ENCODE measurements around the gene MAST1.
A peak's percentile ranks its signal among the peaks of the same experiment; 100 is the strongest.
"Not testable (repeated sequence)": the region's sequence is repeated elsewhere in the genome, so short reads cannot be mapped to it uniquely, and the experiment has no call there.

MAST1 gene

DNA sequence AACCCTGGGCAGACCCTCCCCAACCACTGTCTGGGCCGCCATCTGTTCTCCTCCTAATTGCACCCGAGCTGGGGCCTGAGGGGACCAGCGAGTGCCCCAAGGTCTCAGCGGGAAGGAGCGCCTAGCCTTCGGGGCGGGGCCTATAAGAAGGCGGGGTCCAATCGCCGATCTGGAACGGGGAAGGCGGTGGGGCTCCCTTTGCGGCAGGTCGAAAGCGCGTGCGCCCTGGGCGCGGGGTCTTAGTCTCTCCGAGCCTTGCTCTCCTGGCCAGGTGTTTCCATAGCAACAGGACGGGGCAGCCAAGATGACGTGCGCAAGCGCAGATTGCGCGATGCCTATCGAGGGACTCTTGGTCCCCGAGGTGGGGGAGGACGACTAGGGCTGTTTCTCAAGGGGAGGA is 2.8 kb downstream of the MAST1 start:
- no peak for DNase-seq

DNA sequence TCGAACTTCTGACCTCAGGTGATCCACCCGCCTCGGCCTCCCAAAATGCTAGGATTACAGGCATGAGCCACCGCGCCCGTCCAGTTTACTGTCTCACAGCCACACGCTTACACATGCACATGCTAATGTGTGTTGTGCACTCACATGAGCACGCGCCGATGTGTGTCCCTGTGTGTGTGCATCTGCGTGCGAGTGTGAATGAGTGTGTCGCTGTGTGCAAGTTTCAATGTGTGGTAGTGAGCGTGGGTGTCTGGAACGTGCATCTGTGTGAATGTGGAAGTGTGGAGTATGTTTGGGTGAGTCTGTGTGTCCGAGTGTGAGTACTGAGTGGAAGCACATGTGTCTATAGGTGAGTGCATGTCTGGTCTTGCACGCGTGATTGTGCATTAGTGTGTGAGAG is 4.2 kb downstream of the MAST1 start:
- no peak for DNase-seq

GRCh38 chr19:12843328-12843727 is 5.0 kb downstream of the MAST1 start:
- DNase-seq, result no peak

GRCh38 chr19:12843999-12844732 is 5.9 kb downstream of the MAST1 start:
- no peak for DNase-seq

- DNase-seq, result not testable (repeated sequence)
These were observed 8.3 kb downstream of the MAST1 start for GRCh38 chr19:12846613-12847012.

- DNase-seq, result peak; percentile 70
These were observed 9.1 kb downstream of the MAST1 start for GRCh38 chr19:12847159-12848139.

- DNase-seq, result no peak
These were observed 18.3 kb downstream of the MAST1 start for GRCh38 chr19:12856653-12857052.

- DNase-seq, result no peak
These were observed 20.0 kb downstream of the MAST1 start for GRCh38 chr19:12858041-12858928.

- DNase-seq, result no peak
These were observed 21.2 kb downstream of the MAST1 start for GRCh38 chr19:12859546-12859945.

DNA sequence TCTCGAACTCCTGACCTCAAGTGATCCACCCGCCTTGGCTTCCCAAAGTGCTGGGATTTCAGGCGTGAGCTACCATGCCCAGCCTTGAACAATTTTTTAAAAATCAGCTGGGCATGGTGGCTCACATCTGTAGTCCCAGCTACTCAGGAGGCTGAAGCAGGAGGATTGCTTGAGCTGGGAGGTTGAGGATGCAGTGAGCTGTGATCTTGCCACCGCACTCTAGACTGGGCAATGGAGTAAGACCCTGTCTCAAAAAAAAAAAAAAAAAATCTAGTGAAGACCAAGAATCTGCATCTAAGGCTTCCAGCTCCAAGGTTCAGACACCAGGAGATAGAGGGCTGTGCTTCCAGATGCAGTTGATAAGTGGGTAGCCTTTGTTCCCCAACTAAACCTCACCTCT is 25.8 kb downstream of the MAST1 start:
- no peak for DNase-seq

DNA sequence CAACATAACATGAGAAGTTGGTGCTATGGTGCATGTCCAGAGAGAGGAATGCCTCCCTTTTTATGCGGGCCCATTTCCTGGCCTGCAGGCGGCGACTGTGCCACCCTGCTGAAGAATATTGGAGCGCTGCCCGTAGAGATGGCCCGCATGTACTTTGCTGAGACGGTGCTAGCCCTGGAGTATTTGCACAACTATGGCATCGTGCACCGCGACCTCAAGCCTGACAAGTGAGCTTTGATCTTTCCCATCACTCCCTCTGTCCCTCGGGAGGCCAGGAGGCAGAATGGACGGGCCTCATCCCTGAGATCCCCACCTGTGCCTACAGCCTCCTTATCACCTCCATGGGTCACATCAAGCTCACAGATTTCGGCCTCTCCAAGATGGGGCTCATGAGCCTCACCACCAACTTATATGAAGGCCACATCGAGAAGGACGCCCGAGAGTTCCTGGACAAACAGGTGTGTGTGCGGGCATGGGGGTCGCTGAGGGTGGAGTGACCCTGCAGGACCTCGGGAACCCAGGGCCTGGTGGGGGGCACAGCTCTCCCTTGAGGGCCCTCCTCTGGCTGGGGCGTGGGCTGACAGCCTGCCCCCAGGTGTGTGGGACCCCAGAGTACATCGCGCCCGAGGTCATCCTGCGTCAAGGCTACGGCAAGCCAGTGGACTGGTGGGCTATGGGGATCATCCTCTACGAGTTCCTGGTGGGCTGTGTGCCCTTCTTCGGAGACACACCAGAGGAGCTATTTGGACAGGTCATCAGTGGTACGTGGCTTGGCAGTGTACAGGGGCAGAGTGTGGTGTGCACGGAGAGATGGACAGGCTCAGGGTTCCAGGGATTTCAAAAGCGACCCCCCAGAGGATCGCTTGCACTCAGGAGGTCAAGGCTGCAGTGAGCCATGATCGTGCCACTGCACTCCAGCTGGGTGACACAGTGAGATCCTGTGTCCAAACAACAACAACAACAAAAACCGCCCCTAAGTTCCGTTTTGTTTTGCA is 26.7 kb downstream of the MAST1 start:
- DNase-seq, result no peak

GRCh38 chr19:12865746-12866415 is 27.6 kb downstream of the MAST1 start:
- DNase-seq, result no peak

DNA sequence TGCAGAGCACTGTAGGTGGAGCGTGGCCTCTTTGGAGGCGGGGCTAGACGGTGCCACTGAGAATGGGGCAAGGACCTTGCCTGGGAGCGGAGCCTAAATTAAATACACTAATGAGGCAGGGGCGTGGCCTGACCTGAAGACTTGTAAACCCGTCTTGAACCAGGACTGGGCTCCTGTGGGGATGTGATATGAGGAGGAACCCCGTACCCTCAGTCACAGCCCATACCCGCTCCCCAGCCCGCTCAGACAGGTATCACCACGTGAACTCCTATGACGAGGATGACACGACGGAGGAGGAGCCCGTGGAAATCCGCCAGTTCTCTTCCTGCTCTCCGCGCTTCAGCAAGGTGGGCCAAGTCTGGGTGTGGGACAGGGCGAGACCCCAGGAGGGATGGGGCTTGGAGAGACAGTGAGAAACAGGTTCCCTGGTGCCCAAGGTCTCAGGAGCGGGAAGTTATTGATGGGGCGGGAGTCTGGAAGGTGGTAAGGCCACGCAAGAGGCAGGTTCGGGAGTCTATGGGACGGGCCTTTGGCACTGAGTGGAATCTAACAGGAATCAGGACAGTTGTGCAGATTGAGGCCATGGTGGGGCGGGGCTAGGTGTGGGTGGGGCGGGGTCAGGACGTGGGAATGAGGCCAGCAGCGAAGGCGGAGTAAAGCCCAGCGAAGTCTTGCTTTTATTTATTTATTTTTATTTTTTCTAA is 28.3 kb downstream of the MAST1 start:
- no peak for DNase-seq

DNA sequence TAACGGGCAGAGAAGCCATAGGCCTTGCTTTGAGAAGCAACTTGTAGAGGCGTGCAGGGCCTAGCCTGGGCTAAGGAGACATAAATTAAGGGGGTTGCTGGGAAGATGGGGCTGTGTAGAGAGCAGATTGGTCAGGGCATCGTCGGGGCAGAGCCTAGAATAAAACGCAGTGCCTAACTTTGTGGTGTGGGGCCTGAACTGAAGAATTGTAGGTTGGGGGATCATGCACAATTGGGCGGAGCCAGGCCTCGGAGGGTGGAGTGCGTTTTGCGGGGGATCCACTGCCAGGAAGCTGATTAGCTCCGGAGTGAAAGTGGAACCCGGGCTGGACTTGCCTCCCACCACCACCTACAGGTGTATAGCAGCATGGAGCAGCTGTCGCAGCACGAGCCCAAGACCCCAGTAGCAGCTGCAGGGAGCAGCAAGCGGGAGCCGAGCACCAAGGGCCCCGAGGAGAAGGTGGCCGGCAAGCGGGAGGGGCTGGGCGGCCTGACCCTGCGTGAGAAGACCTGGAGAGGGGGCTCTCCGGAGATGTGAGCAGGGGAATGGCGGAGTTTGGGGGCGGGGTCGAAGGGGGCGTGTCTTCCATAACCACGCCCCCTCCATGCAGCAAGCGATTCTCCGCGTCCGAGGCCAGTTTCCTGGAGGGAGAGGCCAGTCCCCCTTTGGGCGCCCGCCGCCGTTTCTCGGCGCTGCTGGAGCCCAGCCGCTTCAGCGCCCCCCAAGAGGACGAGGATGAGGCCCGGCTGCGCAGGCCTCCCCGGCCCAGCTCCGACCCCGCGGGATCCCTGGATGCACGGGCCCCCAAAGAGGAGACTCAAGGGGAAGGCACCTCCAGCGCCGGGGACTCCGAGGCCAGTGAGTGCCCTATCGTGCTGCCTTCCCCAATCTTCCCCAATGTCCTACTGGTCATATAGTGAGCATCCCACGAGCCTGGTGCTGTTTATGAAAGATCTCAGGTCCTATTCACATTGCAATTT is 29.1 kb downstream of the MAST1 start:
- DNase-seq, result peak; percentile 35

DNA sequence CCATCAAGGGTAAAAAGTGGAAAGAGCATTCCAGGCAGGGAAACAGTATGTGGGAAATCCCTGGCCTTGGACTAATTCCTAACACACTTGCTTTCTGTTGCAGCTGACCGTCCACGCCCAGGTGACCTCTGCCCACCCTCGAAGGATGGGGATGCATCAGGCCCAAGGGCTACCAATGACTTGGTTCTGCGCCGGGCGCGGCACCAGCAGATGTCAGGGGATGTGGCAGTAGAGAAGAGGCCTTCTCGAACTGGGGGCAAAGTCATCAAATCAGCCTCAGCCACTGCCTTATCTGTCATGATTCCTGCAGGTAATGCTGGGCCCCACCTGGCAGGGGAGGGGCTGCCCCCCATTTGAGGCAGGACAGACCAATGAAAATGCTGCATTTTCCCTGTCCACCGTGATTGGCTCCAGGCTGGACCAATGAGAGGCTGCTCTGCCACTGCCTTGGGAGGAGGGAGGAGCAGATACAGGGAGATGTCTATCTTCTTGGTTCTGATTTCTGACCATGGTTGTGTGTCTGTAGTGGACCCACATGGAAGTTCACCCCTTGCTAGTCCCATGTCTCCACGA is 30.3 kb downstream of the MAST1 start:
- DNase-seq, result no peak

DNA sequence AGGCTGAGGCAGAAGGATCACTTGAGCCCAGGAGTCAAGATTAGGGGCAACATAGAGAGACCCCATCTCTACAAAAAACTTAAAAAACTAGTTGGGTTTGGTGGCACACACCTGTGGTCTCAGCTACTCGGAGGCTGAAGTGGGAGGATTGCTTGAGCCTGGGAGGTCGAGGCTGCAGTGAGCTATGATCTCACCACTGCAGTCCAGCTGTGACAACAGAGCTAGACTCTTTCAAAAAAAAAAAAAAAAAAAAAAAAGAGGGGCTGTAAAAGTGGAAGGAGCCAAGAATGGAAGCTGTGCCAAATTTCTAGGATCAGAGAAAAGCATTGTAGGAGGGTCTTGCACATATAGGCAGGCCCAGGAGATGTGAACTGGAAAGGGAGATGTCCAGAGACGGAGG is 33.4 kb downstream of the MAST1 start:
- no peak for DNase-seq

DNA sequence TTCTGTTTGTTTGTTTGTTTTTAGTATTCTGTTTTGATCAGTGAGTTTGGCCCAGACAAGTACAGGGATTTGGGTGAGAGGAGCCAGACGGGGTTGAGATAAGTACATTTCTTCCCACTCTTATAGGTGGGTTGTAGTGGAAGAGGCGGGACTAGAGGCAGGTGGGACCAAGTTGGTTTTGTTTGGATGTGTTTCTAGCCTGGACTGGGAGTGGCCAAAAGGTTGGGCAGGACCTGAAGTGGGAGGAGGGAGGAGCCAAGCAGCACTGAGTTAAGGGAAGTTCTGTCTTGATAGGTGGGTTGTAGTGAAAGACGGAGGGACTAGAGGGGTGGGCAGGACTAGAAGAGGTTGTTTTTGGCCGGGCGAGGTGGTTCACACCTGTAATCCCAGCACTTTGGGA is 33.9 kb downstream of the MAST1 start:
- no peak for DNase-seq

Measured in central memory CD4-positive, alpha-beta T cell (primary cell).